ENCODE results near the gene HTR4. TPM values are rescaled to one million over a fixed set of nuclear protein-coding genes. Genes with fewer than 3 reads are reported as not detected.

HTR4 gene
- total RNA-seq, 2 donors from 2014 or later: not detected

GRCh38 chr5:148583421-148583965 lies 70.8 kb downstream of the HTR4 start:
- 86% methylated on average over 2 of the region's 2 CpGs; no CpG with 5 or more reads in 1 of the 2 experiments for WGBS, 2 experiments (ENCODE audit: insufficient coverage in 1 of 2, insufficient read length in 1 of 2)
- H3K4me1 ChIP-seq (ENCODE audit: control insufficient read depth, insufficient read depth, low read length): no peaks in the 10 kb centered on the region
- no peak overlapping the region for H3K9ac ChIP-seq (ENCODE audit: extremely low read depth, low read length, poor library complexity, severe bottlenecking)
- no peak for DNase-seq
- Mint-ChIP-seq H3K4me3 (no peak overlapping the region), H3K36me3 (ENCODE audit: low read depth) (no peaks in the 10 kb centered on the region), H3K27ac (no peak overlapping the region), H3K9me3 (peaks cover 14% of the 10 kb centered on the region), H3K27me3 (ENCODE audit: insufficient read depth) (no peaks in the 10 kb centered on the region), H3K4me1 (peaks cover 22% of the 10 kb centered on the region)
- H3K27me3 ChIP-seq (ENCODE audit: control insufficient read depth, insufficient read depth, low read length, poor library complexity, severe bottlenecking): no peaks in the 10 kb centered on the region
- H3K36me3 ChIP-seq (ENCODE audit: control insufficient read depth, insufficient read depth, low read length): no peaks in the 10 kb centered on the region
- TF ChIP-seq, protein P1, sequence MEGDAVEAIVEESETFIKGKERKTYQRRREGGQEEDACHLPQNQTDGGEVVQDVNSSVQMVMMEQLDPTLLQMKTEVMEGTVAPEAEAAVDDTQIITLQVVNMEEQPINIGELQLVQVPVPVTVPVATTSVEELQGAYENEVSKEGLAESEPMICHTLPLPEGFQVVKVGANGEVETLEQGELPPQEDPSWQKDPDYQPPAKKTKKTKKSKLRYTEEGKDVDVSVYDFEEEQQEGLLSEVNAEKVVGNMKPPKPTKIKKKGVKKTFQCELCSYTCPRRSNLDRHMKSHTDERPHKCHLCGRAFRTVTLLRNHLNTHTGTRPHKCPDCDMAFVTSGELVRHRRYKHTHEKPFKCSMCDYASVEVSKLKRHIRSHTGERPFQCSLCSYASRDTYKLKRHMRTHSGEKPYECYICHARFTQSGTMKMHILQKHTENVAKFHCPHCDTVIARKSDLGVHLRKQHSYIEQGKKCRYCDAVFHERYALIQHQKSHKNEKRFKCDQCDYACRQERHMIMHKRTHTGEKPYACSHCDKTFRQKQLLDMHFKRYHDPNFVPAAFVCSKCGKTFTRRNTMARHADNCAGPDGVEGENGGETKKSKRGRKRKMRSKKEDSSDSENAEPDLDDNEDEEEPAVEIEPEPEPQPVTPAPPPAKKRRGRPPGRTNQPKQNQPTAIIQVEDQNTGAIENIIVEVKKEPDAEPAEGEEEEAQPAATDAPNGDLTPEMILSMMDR (conservative IDR thresholded peaks at IDR 0.05): no peak
- H3K4me3 ChIP-seq (ENCODE audit: low read length): no peak overlapping the region
- no peak overlapping the region for H3K27ac ChIP-seq (ENCODE audit: low read depth, low read length)
- H3K9me3 ChIP-seq (ENCODE audit: control insufficient read depth, low read length): peaks cover 21% of the 10 kb centered on the region

DNA sequence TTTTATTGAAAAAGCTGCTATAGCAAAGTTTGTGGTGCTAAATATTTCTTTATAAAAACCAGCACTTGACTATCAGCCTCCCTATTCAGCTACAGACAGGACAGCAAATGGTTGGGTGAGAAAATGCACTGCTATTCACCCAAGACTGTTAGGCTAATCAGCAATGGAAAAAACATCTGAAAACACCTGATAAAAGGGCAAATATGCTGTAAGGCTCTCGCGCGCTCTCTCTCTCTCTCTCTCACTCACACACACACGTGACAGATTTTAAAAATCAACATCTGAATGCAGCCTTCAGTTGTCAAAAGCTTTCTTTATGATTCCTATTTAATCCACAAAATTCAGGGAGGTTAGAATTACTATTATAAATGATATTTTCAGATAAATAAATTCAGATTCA lies 80.2 kb downstream of the HTR4 start:
- peaks cover 3% of the 10 kb centered on the region for H3K4me1 ChIP-seq (ENCODE audit: control insufficient read depth, insufficient read depth, low read length)
- no peak overlapping the region for H3K9ac ChIP-seq (ENCODE audit: extremely low read depth, low read length, poor library complexity, severe bottlenecking)
- TF ChIP-seq, protein P1 (conservative IDR thresholded peaks at IDR 0.05): no peak
- H3K4me1 Mint-ChIP-seq: peaks cover 8% of the 10 kb centered on the region
- H3K36me3 ChIP-seq (ENCODE audit: control insufficient read depth, insufficient read depth, low read length): no peaks in the 10 kb centered on the region
- H3K27me3 Mint-ChIP-seq (ENCODE audit: insufficient read depth): peaks cover 3% of the 10 kb centered on the region
- no peaks in the 10 kb centered on the region for H3K27me3 ChIP-seq (ENCODE audit: control insufficient read depth, insufficient read depth, low read length, poor library complexity, severe bottlenecking)
- DNase-seq: no peak
- no peak overlapping the region for H3K4me3 ChIP-seq (ENCODE audit: low read length)
- peaks cover 3% of the 10 kb centered on the region for H3K9me3 Mint-ChIP-seq
- 60 to 79% methylated on average over 1 to 4 of the region's 4 CpGs for WGBS, 2 experiments (ENCODE audit: insufficient coverage in 1 of 2, insufficient read length in 1 of 2)
- H3K36me3 Mint-ChIP-seq (ENCODE audit: low read depth): no peaks in the 10 kb centered on the region
- H3K27ac Mint-ChIP-seq: no peak overlapping the region
- peaks cover 4% of the 10 kb centered on the region for H3K9me3 ChIP-seq (ENCODE audit: control insufficient read depth, low read length)
- H3K4me3 Mint-ChIP-seq: no peak overlapping the region
- H3K27ac ChIP-seq (ENCODE audit: low read depth, low read length): no peak overlapping the region

DNA sequence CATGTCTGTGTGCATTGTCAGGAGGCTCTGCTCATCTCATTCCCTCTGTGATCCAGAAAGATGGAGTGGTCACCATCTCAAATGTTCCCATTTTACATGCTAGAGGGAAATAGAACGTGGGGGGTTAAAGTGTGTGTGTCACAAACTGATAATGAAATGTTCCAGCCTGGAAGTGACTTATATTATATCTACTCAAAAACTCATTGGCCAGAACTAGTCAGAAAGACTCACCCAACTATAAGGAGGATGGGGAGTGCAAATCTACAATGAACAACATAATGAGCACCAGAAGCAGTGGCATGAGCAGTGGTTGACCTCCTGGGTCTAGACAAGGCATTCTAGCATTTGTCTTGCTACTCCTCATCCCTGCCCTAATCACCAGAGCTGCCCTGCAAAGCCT lies 81.0 kb downstream of the HTR4 start:
- Histone ChIP-seq H3K9ac (ENCODE audit: extremely low read depth, low read length, poor library complexity, severe bottlenecking) (no peak overlapping the region), H3K4me1 (ENCODE audit: control insufficient read depth, insufficient read depth, low read length) (peaks cover 3% of the 10 kb centered on the region), H3K27me3 (ENCODE audit: control insufficient read depth, insufficient read depth, low read length, poor library complexity, severe bottlenecking) (no peaks in the 10 kb centered on the region), H3K36me3 (ENCODE audit: control insufficient read depth, insufficient read depth, low read length) (no peaks in the 10 kb centered on the region), H3K27ac (ENCODE audit: low read depth, low read length) (no peak overlapping the region), H3K4me3 (ENCODE audit: low read length) (no peak overlapping the region), H3K9me3 (ENCODE audit: control insufficient read depth, low read length) (no peaks in the 10 kb centered on the region)
- H3K27me3 Mint-ChIP-seq (ENCODE audit: insufficient read depth): peaks cover 3% of the 10 kb centered on the region
- no peak overlapping the region for H3K27ac Mint-ChIP-seq
- WGBS, 2 experiments (ENCODE audit: insufficient coverage in 1 of 2, insufficient read length in 1 of 2): no CpG with 5 or more reads among the region's 1 CpG
- H3K9me3 Mint-ChIP-seq: no peaks in the 10 kb centered on the region
- DNase-seq: no peak
- no peak overlapping the region for H3K4me3 Mint-ChIP-seq
- H3K4me1 Mint-ChIP-seq: peaks cover 8% of the 10 kb centered on the region
- H3K36me3 Mint-ChIP-seq (ENCODE audit: low read depth): no peaks in the 10 kb centered on the region
- TF ChIP-seq, protein P1 (conservative IDR thresholded peaks at IDR 0.05): no peak

Measured in endodermal cell (in vitro differentiated cells).